HG03135 (cell line): ENCODE results near the gene SOX8.

Source experiments
- ATAC-seq: cut with Tn5 transposase; IDR thresholded peaks from one replicate; pipeline ENCODE4 v1.9.1; 2021; ENCODE audit warnings: mild to moderate bottlenecking, moderate library complexity; ENCODE audit not compliant: unreplicated experiment

Gene SOX8

DNA sequence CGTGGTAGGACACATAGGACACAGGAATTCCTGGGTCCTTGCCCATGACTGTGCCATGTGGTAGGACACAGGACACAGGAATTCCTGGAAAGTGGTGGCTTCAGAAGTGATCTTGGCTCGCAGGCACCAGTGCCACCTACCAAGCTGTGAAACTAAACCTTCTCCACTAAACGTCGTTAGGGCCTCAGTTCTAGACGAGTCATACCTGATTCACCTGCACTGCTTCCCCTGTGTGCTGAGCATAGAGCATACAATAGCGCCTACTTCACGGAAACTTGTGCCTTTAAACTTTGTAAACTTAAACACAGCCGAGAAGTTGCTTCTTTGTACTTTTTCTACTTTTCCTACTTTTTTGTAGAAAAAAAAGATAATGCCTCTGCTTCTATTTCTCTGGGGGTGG lies 4.8 kb downstream of the SOX8 start:
- no peak for ATAC-seq

- no peak for ATAC-seq
Measured at GRCh38 chr16:986925-987582, 5.5 kb downstream of the SOX8 start.

- no peak for ATAC-seq
Measured at GRCh38 chr16:987906-988305, 6.3 kb downstream of the SOX8 start.

DNA sequence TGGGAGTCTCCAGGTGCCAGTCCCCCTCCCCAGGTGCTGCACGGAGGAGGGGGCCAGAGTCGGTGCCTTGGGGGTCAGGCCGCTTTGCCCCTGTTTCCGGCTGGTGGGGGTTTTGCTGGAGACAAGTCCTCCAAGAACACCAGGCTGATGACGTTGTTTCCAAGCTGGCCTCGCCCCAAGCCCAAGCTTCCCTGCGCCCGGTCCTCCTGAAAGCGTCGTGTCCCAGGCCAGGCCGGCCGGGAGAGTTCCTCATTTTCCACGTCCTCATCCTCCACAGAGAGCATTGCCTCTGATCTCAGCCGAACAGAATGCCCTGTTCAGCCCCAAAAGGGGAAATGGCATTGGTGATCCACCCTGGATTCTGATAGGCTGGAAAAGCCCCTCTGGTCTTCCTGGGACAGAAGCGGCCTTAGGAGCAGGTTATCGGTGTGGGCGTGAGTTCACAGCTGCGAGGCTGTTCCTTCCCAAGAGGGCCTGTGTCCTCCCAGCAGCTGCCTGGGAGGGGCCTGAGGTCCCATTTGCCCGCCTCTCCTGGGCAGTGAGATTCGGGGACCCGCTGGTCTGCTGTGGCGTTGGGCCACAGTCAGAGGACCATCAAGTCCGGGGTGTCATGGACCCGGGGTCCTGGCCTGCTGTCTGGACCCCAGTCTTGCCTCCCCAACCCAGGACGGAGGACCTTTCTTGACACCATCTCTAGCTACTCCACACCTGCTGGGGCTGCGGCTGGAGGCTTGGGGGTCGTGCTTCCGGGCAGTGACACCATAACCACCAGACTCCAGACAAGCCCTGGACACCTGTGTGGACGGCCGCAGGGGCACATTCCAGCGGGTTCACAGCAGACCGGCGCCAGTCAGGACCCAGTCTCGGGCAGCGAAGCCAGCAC lies 7.1 kb downstream of the SOX8 start:
- ATAC-seq = no peak

GRCh38 chr16:989354-989814 lies 7.8 kb downstream of the SOX8 start:
- no peak for ATAC-seq

GRCh38 chr16:990516-991291 lies 9.1 kb downstream of the SOX8 start:
- ATAC-seq = no peak

- no peak for ATAC-seq
Measured at GRCh38 chr16:991345-991744, 9.8 kb downstream of the SOX8 start.

- no peak for ATAC-seq
Measured at GRCh38 chr16:991773-992172, 10.2 kb downstream of the SOX8 start.

DNA sequence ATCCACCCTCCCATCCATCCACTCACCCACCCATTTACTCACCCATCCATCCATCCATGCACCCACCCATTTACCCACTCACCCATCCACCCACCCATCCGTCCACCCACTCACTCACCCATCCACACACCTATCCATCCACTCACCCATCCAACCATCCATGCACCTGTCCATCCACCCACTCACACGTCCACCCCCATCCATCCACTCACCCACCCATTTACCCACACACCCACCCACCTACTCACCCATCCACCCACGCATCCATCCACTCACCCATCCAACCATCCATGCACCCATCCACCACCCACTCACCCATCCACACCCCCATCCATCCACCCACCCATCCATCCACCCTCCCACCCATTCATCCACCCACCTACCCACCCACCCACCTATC lies 12.2 kb downstream of the SOX8 start:
- ATAC-seq = no peak

GRCh38 chr16:995087-995486 lies 13.5 kb downstream of the SOX8 start:
- no peak for ATAC-seq

DNA sequence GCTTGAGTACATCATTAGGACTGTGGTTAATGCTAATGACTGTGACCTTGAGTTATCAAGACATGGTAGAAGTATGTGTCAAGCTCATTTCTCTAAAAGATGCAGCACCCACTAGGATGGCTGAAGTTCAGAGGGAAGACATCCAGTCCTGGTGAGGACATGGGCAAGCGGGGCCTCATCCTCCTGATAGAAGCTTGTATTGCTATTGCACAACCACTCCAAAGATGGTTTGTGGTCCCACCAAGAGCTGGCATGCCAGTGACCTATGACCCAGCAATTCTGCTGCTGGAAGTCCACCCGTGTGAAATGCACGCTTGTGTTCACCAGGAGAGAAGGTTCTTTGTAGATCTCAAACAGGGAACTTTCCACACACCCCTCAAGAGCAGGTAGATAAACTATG lies 14.2 kb downstream of the SOX8 start:
- no peak for ATAC-seq

- no peak for ATAC-seq
Measured at GRCh38 chr16:996681-997080, 15.1 kb downstream of the SOX8 start.

DNA sequence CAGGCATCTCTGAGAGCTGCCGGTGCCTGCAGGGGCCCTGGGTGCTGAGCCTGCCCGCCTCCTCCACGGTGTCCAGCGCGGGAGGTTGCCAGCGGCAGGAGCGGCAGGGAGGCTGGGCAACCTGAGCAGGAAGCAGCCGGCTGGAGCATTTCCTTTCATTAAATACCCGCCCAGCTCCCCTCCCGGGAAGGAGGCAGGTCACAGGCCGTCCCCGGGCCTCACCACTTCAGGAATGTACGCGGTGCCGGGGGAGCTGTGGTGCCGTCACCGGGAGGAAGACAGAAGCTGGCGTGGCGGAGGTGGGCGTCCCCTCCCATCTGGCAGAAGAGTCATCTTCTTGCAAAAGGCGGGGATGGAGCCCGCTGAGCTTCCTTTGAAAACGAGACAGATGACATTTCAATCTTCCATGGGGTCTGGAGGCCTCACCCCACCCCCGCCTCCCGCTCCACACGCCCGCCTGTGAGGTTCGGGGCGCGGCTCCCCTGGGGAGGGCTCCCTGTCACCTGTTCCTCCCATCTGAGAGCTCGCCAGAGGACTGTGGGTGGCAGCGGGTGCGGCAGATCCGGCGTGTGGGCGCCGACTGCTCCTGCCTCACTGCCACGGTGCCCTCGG lies 16.0 kb downstream of the SOX8 start:
- no peak for ATAC-seq

DNA sequence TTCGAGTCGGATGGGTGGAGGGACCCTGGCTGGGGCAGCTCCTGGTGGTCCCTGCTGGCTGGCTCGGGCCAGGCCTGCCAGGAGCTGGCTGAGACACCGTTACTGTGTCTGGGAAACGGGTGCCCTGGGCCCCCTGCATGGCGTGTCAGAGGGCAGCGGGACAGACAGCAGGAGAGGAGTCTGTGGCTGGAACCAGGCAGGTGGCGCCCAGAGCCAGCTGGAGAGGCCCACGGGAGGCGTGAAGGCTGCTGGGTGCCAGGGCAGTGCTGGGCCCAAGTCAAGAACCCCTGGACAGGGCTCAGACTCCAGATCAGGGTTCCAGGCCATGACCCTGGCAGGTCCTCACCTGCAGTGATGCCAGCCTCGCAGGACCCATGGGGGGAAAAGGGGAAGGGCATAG lies 16.6 kb downstream of the SOX8 start:
- no peak for ATAC-seq

GRCh38 chr16:998615-999014 lies 17.0 kb downstream of the SOX8 start:
- no peak for ATAC-seq

DNA sequence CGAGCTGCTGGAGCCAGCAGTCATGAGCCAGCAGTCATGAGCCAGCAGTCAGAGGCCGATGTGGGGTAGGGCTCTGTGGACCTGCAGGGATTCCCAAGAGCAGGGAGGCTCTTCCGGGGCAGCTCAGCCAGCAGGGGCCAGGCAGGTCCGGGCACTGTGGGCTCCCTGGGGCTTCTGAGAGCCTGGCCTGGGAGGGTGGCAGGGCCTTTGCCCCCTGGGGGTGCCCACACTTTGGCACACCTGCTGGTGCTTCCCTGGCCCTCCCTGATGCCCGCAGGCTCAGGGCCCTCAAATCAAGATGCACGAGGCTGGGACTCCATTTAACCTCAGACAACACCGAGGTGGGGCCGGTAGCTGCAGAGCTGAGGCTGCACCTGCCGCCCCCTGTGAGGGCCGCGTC lies 18.1 kb downstream of the SOX8 start:
- no peak for ATAC-seq

DNA sequence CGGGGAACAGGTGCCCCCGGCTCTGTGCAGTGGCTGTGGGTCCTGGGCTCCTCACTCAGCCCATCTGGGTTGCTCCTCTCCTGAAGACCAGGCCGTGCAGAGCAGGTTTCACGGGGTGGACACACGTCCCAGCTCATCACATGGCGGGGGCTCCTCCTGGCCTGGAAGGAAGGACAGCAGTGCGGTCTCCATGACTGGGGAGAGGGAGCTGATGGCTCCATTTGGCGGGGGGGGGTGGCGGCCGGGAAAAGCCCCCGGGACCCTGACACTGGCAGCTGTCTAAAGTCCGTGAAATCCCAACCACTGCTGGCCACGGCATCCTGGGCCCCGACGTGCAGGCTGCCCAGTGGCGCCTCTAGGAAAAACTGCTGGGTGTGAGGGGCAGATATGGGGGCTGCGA lies 19.0 kb downstream of the SOX8 start:
- ATAC-seq = no peak

DNA sequence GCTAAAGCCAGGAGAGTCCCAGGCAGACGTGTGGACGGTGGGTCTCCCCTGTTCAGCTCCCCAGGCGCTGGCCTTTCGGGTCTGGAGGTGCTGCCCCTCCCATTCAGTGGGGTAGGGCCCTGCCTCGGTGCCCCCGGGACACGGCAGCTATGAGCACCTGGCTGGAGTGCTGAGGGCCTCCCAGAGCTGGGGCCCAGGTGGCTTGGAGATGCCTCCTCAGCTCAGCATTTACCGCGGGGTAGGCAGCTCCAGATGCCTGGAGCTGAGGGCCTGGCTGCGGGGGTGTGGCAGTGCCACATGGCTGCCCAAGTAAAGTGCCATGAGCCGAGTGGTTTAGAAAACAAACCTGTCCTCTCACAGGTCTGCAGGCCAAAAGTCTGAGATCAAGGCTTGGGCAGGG lies 19.5 kb downstream of the SOX8 start:
- ATAC-seq = no peak

DNA sequence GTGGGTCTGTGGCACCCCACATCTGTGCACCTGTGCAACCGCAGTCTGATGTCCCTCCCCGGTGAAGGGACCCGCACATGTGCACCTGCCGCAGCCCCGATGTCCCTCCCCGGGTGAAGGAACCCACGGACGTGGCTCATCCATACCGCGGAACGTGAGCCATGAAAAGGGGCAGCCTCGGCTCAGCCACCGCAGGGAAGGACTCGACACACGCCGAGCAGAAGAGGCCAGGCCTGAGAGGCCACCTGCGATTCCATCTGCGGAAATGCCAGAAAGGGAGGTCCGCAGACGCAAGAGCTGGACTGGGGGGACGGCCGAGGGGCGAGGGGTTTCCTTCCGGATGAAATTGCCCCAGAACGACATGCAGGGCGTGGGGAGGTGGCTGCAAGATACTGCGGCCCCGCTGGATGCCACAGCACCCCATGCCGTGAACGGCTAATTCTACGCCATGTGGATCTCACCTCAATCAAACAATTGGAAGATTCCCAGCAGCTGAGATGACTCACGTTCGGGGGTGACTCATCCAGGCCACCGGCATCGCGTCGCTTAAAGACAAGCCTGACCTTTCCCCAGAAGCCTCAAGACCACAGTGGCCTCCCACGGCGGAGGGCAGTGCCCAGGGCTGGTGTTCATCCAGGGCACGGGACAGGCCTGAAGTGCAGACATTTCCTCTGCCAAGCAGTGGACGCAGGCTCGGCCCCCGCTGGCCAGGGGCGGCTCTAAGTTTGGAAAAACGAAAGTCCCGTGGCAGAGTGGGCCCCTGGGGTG lies 21.0 kb downstream of the SOX8 start:
- ATAC-seq = no peak
